ENCODE results near the gene SCLY. TPM values are rescaled to one million over a fixed set of nuclear protein-coding genes. Genes with fewer than 3 reads are reported as not detected.

SCLY gene
- total RNA-seq, 1 experiment from 2014 or later: 28.7 TPM

DNA sequence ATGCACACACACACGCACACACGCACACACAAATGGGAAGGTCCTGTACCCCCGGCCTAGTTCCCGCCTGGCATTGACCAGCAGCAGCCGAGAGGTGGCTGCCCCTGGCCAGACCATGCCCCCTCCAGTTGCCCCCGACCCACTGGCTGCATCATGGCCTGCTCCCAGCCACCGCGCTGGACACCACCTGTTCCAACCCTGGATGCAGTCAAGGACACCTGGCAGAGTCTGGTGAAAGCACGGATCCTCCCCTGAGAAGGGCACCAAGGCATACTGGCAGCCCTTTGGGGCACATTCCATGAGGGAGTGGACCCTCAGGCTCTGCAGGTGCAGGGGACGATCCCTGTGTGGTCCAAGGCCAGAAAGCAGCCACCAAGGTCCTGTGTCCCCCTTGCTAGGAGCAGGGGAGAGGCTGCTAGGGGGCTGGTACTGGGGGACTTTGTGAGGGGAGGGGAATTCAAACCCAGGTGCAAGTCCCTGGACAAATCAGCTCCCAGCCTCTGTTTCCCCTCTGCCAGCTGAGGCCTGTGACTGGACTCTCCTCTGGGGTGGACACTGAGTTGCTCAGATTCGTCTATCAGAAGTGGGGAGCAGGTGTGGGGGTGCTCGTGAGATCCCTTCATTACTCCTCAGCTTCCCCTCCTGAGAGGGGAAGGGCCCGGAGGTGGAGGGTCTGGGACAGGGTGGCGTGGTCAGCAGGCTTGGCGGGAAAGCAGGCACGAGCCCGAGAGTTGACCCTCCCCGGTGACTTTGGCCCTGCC, 42.8 kb downstream of the SCLY start:
- no peaks in the 10 kb centered on the region for H3K79me2 ChIP-seq (ENCODE audit: insufficient read depth, low read length)
- H3K9me3 ChIP-seq (ENCODE audit: control insufficient read depth in 1 of 2, insufficient read depth in 1 of 2, low read depth in 1 of 2, low read length in 2 of 2): no peaks in the 10 kb centered on the region
- DNase-seq (ENCODE audit: low read depth, low spot score) (no peak), ATAC-seq (no peak)
- no peak overlapping the region for H2AFZ ChIP-seq (ENCODE audit: low read depth, low read length, poor library complexity, severe bottlenecking)
- no TSS peak for BruUV-seq (replicated peaks)
- ChIA-PET RAD21 (ENCODE audit: low non-redundant PET in 1 of 2, low total read pairs in 2 of 2, uncharacterized antibody in 2 of 2, unreplicated experiment in 2 of 2) (no interaction called here), POLR2A (no interaction called here), CTCF (no interaction called here)
- H3K9ac ChIP-seq (ENCODE audit: low read length): no peak overlapping the region
- H3K9me2 ChIP-seq (ENCODE audit: insufficient read depth): no peaks in the 10 kb centered on the region
- intact Hi-C loops (cut with micrococcal nuclease): no loop called here
- H3K4me2 ChIP-seq (ENCODE audit: low read length): no peak overlapping the region
- TF ChIP-seq TCF7L2 (IDR thresholded peaks at IDR 0.05; ENCODE audit: borderline replicate concordance, extremely low read depth, insufficient read depth, insufficient read length): no peak
- TF ChIP-seq JUND (IDR thresholded peaks at IDR 0.05): no peak
- TF ChIP-seq SIN3A (IDR thresholded peaks at IDR 0.05; ENCODE audit: low read depth): no peak
- no peak for TF ChIP-seq SRF (IDR thresholded peaks at IDR 0.05; ENCODE audit: low read depth)
- TF ChIP-seq EGR1 (IDR thresholded peaks at IDR 0.05; ENCODE audit: low read depth): no peak
- TF ChIP-seq, protein P1, sequence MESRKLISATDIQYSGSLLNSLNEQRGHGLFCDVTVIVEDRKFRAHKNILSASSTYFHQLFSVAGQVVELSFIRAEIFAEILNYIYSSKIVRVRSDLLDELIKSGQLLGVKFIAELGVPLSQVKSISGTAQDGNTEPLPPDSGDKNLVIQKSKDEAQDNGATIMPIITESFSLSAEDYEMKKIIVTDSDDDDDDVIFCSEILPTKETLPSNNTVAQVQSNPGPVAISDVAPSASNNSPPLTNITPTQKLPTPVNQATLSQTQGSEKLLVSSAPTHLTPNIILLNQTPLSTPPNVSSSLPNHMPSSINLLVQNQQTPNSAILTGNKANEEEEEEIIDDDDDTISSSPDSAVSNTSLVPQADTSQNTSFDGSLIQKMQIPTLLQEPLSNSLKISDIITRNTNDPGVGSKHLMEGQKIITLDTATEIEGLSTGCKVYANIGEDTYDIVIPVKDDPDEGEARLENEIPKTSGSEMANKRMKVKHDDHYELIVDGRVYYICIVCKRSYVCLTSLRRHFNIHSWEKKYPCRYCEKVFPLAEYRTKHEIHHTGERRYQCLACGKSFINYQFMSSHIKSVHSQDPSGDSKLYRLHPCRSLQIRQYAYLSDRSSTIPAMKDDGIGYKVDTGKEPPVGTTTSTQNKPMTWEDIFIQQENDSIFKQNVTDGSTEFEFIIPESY (IDR thresholded peaks at IDR 0.05; ENCODE audit: extremely low read depth, insufficient replicate concordance, low read length): no peak
- TF ChIP-seq EZH2 (IDR thresholded peaks at IDR 0.05): no peak
- TF ChIP-seq CBX3 (IDR thresholded peaks at IDR 0.05; ENCODE audit: low read depth): no peak
- TF ChIP-seq FOSL1 (IDR thresholded peaks at IDR 0.05; ENCODE audit: low read depth): no peak
- TF ChIP-seq ELF1 (IDR thresholded peaks at IDR 0.05; ENCODE audit: borderline replicate concordance, low read depth): no peak
- no peak for TF ChIP-seq ZNF274 (IDR thresholded peaks at IDR 0.05; ENCODE audit: low read depth, low read length)
- no peak for TF ChIP-seq YY1 (IDR thresholded peaks at IDR 0.05; ENCODE audit: extremely low read depth, insufficient replicate concordance, low read depth, low read length)
- TF ChIP-seq ZFX (IDR thresholded peaks at IDR 0.05): no peak
- TF ChIP-seq EZH2phosphoT487 (IDR thresholded peaks at IDR 0.05; ENCODE audit: borderline replicate concordance): no peak
- TF ChIP-seq, protein P2, sequence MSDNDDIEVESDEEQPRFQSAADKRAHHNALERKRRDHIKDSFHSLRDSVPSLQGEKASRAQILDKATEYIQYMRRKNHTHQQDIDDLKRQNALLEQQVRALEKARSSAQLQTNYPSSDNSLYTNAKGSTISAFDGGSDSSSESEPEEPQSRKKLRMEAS (IDR thresholded peaks at IDR 0.05): no peak
- H4K20me1 ChIP-seq (ENCODE audit: insufficient read depth): no peaks in the 10 kb centered on the region
- H3K27me3 ChIP-seq (ENCODE audit: insufficient read depth, low read length): no peaks in the 10 kb centered on the region
- H3K27ac ChIP-seq (ENCODE audit: low read depth, low read length): no peak overlapping the region
- H3K36me3 ChIP-seq (ENCODE audit: control insufficient read depth in 1 of 2, insufficient read depth in 2 of 2, low read length in 2 of 2): no peaks in the 10 kb centered on the region
- peaks cover 5 to 10% of the 10 kb centered on the region in 2 experiments; a peak in 3 of 4 replicates for H3K4me1 ChIP-seq (ENCODE audit: control insufficient read depth in 1 of 2, insufficient read depth in 2 of 2, low read length in 2 of 2)
- H3K4me3 ChIP-seq (replicated peaks in 1 of 2; ENCODE audit: low read depth in 1 of 2, low read length in 2 of 2): no peak overlapping the region
